Transverse colon (tissue), 4 donors: ENCODE results near the gene WIPF3.

Experiments
- POLR2A ChIP-seq: fragments of 450-650 bp; IDR thresholded peaks from one replicate; pipeline ENCODE4 v1.6.1; 2016; ENCODE audit warnings: antibody characterized with exemption, mild to moderate bottlenecking, moderate library complexity
- POLR2AphosphoS5 ChIP-seq, 3 donors: sonication (generic); formaldehyde crosslinking; IDR thresholded peaks; one replicate each; pipeline ENCODE4 v1.6.1; 2016; ENCODE audit warnings: antibody characterized with exemption in 3 of 3
- TF ChIP-seq, protein P1 (sequence below), 5 experiments: fragments of 200-600 bp in 3 of 5; fragments of 450-650 bp in 2 of 5; sonication (generic) in 3 of 5; IDR thresholded peaks; 1 replicate in 2 of 5; 2 replicates in 3 of 5; pipeline ENCODE4 v1.5.1; 2016 to 2017; ENCODE audit warnings: antibody characterized with exemption in 5 of 5, inconsistent platforms in 3 of 5, mild to moderate bottlenecking in 2 of 5, moderate library complexity in 1 of 5

DNA sequence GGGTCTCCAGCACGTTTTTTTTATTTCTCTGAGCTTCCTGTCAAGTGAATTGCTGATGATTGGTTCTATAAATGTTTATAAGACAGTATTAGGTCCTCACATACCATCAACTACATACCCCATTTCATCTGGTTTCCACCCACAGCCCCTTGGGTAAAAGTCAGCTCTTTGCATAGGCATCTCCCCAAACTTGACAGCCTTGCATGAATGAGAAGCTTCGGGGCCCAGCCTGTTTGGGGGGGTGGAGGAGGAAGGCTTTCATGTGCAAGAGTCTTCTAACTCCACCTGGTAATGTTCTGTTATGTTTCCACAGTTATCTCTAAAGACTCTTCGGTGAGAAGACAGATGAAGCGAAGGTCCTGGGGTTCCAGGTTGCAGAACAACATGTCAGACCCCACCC lies 107.9 kb downstream of the WIPF3 start:
- TF ChIP-seq, protein P1, sequence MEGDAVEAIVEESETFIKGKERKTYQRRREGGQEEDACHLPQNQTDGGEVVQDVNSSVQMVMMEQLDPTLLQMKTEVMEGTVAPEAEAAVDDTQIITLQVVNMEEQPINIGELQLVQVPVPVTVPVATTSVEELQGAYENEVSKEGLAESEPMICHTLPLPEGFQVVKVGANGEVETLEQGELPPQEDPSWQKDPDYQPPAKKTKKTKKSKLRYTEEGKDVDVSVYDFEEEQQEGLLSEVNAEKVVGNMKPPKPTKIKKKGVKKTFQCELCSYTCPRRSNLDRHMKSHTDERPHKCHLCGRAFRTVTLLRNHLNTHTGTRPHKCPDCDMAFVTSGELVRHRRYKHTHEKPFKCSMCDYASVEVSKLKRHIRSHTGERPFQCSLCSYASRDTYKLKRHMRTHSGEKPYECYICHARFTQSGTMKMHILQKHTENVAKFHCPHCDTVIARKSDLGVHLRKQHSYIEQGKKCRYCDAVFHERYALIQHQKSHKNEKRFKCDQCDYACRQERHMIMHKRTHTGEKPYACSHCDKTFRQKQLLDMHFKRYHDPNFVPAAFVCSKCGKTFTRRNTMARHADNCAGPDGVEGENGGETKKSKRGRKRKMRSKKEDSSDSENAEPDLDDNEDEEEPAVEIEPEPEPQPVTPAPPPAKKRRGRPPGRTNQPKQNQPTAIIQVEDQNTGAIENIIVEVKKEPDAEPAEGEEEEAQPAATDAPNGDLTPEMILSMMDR (IDR thresholded peaks at IDR 0.05): no peak
- TF ChIP-seq POLR2AphosphoS5 (IDR thresholded peaks at IDR 0.05) (no peak), POLR2A (no peak)
